GM20000 (cell line): ENCODE results near the gene NUBP1.
"Not testable (repeated sequence)": the region's sequence is repeated elsewhere in the genome, so short reads cannot be mapped to it uniquely, and the experiment has no call there.

Experiments used
- DNase-seq: peaks from one replicate; pipeline ENCODE4 v3.0.0; 2012; ENCODE audit warnings: low spot score
- CTCF ChIP-seq: IDR thresholded peaks from 2 replicates; pipeline ENCODE4 v1.5.1; 2012; ENCODE audit warnings: mild to moderate bottlenecking, control low read depth; ENCODE audit errors: extremely low read depth, missing control alignments

Gene NUBP1

GRCh38 chr16:10729104-10730048 is 14.3 kb upstream of the NUBP1 start:
- DNase-seq = no peak
- no peak for TF ChIP-seq CTCF

- no peak for TF ChIP-seq CTCF
Observed at GRCh38 chr16:10731790-10732189, 11.9 kb upstream of the NUBP1 start.

GRCh38 chr16:10737068-10737625 is 6.5 kb upstream of the NUBP1 start:
- TF ChIP-seq CTCF = peak; percentile 69

More at GRCh38 chr16:10731790-10732189, 11.9 kb upstream of the NUBP1 start:
- DNase-seq = no peak

GRCh38 chr16:10738231-10739077 is 5.2 kb upstream of the NUBP1 start:
- DNase-seq = peak; percentile 65

More at GRCh38 chr16:10737068-10737625, 6.5 kb upstream of the NUBP1 start:
- DNase-seq = peak; percentile 77

GRCh38 chr16:10740000-10740844 is 3.4 kb upstream of the NUBP1 start:
- no peak for DNase-seq
- no peak for TF ChIP-seq CTCF

More at GRCh38 chr16:10738231-10739077, 5.2 kb upstream of the NUBP1 start:
- TF ChIP-seq CTCF = no peak

GRCh38 chr16:10740845-10741208 is 2.8 kb upstream of the NUBP1 start:
- DNase-seq = no peak
- TF ChIP-seq CTCF = no peak

GRCh38 chr16:10741249-10741648 is 2.4 kb upstream of the NUBP1 start:
- DNase-seq = not testable (repeated sequence)
